Measurements from ENCODE around the gene FAH.

DNA sequence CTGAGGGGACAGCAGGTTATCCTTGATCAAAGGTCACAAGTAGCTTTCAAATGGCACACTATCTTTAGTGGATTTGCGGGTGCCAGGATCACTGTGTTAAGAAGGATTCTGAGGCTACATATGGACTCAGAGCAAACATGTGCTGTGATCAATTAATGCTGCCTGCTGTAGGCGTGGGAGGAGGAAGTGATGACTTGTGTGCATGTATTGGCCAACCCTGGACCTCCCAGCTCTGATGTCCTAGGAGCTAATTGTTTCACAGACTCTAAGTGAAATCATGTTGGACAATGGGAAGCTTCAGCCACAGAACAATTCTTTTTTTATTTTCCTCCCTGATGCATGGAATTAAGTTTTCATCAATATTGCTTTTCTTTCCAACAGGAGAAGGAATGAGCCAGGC lies 24.4 kb downstream of the FAH start:
- TF ChIP-seq ARNTL (CRISPR knock-in tag; IDR thresholded peaks at IDR 0.05; ENCODE audit: borderline replicate concordance, low read depth) (no peak), TCF4 (CRISPR knock-in tag; IDR thresholded peaks at IDR 0.05; ENCODE audit: borderline replicate concordance) (no peak), ZFP3 (CRISPR knock-in tag; IDR thresholded peaks at IDR 0.05) (no peak)
- TF ChIP-seq, protein P1, sequence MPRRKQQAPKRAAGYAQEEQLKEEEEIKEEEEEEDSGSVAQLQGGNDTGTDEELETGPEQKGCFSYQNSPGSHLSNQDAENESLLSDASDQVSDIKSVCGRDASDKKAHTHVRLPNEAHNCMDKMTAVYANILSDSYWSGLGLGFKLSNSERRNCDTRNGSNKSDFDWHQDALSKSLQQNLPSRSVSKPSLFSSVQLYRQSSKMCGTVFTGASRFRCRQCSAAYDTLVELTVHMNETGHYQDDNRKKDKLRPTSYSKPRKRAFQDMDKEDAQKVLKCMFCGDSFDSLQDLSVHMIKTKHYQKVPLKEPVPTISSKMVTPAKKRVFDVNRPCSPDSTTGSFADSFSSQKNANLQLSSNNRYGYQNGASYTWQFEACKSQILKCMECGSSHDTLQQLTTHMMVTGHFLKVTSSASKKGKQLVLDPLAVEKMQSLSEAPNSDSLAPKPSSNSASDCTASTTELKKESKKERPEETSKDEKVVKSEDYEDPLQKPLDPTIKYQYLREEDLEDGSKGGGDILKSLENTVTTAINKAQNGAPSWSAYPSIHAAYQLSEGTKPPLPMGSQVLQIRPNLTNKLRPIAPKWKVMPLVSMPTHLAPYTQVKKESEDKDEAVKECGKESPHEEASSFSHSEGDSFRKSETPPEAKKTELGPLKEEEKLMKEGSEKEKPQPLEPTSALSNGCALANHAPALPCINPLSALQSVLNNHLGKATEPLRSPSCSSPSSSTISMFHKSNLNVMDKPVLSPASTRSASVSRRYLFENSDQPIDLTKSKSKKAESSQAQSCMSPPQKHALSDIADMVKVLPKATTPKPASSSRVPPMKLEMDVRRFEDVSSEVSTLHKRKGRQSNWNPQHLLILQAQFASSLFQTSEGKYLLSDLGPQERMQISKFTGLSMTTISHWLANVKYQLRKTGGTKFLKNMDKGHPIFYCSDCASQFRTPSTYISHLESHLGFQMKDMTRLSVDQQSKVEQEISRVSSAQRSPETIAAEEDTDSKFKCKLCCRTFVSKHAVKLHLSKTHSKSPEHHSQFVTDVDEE (CRISPR knock-in tag; IDR thresholded peaks at IDR 0.05) = no peak
- TF ChIP-seq, protein P2, sequence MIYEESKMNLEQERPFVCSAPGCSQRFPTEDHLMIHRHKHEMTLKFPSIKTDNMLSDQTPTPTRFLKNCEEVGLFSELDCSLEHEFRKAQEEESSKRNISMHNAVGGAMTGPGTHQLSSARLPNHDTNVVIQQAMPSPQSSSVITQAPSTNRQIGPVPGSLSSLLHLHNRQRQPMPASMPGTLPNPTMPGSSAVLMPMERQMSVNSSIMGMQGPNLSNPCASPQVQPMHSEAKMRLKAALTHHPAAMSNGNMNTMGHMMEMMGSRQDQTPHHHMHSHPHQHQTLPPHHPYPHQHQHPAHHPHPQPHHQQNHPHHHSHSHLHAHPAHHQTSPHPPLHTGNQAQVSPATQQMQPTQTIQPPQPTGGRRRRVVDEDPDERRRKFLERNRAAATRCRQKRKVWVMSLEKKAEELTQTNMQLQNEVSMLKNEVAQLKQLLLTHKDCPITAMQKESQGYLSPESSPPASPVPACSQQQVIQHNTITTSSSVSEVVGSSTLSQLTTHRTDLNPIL (CRISPR knock-in tag; IDR thresholded peaks at IDR 0.05; ENCODE audit: low read depth) = no peak
